Liver (tissue), 9 donors: Measurements from ENCODE around the gene RPTOR. TPM values are rescaled to one million over a fixed set of nuclear protein-coding genes. Genes with fewer than 3 reads are reported as not detected.

ENCODE experiments used
- DNase-seq: peaks from one replicate; pipeline ENCODE4 v3.0.0-alpha.2; 2017; ENCODE audit warnings: low spot score
- H3K27ac ChIP-seq, 2 donors: one replicate each; pipeline ENCODE4 v1.7.0; 2013; ENCODE audit warnings: inconsistent platforms in 2 of 2, low read length in 2 of 2, control low read depth in 1 of 2, low read depth in 1 of 2, mild to moderate bottlenecking in 1 of 2
- H3K27me3 ChIP-seq, 4 donors: one replicate each; pipeline versions ENCODE4 v1.6.1 to v1.7.0; 2013; ENCODE audit warnings: low read length in 3 of 4, inconsistent platforms in 1 of 4, mild to moderate bottlenecking in 1 of 4, moderate library complexity in 1 of 4; ENCODE audit not compliant: control insufficient read depth in 4 of 4, insufficient read depth in 4 of 4
- H3K36me3 ChIP-seq, 4 donors: one replicate each; pipeline versions ENCODE4 v1.6.1 to v1.7.0; 2013; ENCODE audit warnings: low read length in 3 of 4, mild to moderate bottlenecking in 3 of 4, low read depth in 1 of 4, moderate library complexity in 1 of 4; ENCODE audit not compliant: control insufficient read depth in 4 of 4, insufficient read depth in 3 of 4
- H3K4me1 ChIP-seq, 4 donors: one replicate each; pipeline versions ENCODE4 v1.6.1 to v1.7.0; 2013; ENCODE audit warnings: low read length in 3 of 4, mild to moderate bottlenecking in 3 of 4, moderate library complexity in 1 of 4; ENCODE audit not compliant: control insufficient read depth in 4 of 4, insufficient read depth in 4 of 4
- H3K4me3 ChIP-seq, 3 donors: one replicate each; pipeline versions ENCODE4 v1.6.1 to v1.7.0; 2013; ENCODE audit warnings: low read length in 3 of 3, control low read depth in 1 of 3, low read depth in 1 of 3, mild to moderate bottlenecking in 1 of 3
- H3K9ac ChIP-seq, 2 donors: one replicate each; pipeline ENCODE4 v1.7.0; 2013; ENCODE audit warnings: low read length in 2 of 2, mild to moderate bottlenecking in 2 of 2, moderate library complexity in 2 of 2, control low read depth in 1 of 2, low read depth in 1 of 2
- H3K9me3 ChIP-seq, 4 donors: one replicate each; pipeline versions ENCODE4 v1.6.1 to v1.7.0; 2013; ENCODE audit warnings: low read length in 3 of 4; ENCODE audit not compliant: control insufficient read depth in 4 of 4
- EGR1 ChIP-seq, 2 donors: IDR thresholded peaks; 2 replicates each; pipeline ENCODE4 v1.6.1; 2016 to 2018; ENCODE audit warnings: antibody characterized with exemption in 2 of 2, low read depth in 2 of 2
- FOXA1 ChIP-seq: IDR thresholded peaks from 2 replicates; pipeline ENCODE4 v1.6.1; 2016; ENCODE audit warnings: antibody characterized with exemption
- FOXA2 ChIP-seq: IDR thresholded peaks from 2 replicates; pipeline ENCODE4 v1.6.1; 2016; ENCODE audit warnings: antibody characterized with exemption
- HNF4A ChIP-seq, 2 donors: conservative IDR thresholded peaks; 2 replicates each; pipeline ENCODE4 v1.6.1; 2016; ENCODE audit warnings: antibody characterized with exemption in 2 of 2, mild to moderate bottlenecking in 2 of 2
- HNF4G ChIP-seq: IDR thresholded peaks from 2 replicates; pipeline ENCODE4 v1.6.1; 2016; ENCODE audit warnings: antibody characterized with exemption
- JUND ChIP-seq, 2 donors: IDR thresholded peaks; 2 replicates each; pipeline ENCODE4 v1.6.1; 2016; ENCODE audit warnings: antibody characterized with exemption in 2 of 2
- NR2F2 ChIP-seq: IDR thresholded peaks from 2 replicates; pipeline ENCODE4 v1.6.1; 2016; ENCODE audit warnings: antibody characterized with exemption
- RAD21 ChIP-seq, 2 donors: IDR thresholded peaks; 2 replicates each; pipeline ENCODE4 v1.6.1; 2016; ENCODE audit warnings: antibody characterized with exemption in 2 of 2, mild to moderate bottlenecking in 2 of 2
- RXRA ChIP-seq, 2 donors: IDR thresholded peaks; 2 replicates each; pipeline ENCODE4 v1.6.1; 2017 to 2018; ENCODE audit warnings: antibody characterized with exemption in 2 of 2, mild to moderate bottlenecking in 1 of 2
- SP1 ChIP-seq: IDR thresholded peaks from 2 replicates; pipeline ENCODE4 v1.6.1; 2018; ENCODE audit warnings: antibody characterized with exemption, mild to moderate bottlenecking
- TAF1 ChIP-seq: conservative IDR thresholded peaks from 2 replicates; pipeline ENCODE4 v1.6.1; 2016; ENCODE audit warnings: antibody characterized with exemption, mild to moderate bottlenecking
- YY1 ChIP-seq: IDR thresholded peaks from 2 replicates; pipeline ENCODE4 v1.6.1; 2016; ENCODE audit warnings: antibody characterized with exemption, mild to moderate bottlenecking
- WGBS: extraction: QIAGEN DNeasy Blood & Tissue Kit; methylation state at CpG from one replicate; pipeline ENCODE4 v1.1.7; 2013; 5-methylcytosine and 5-hydroxymethylcytosine counted together
- polyA plus RNA-seq, 2 donors: library from polyadenylated mRNA; stranded (reverse) in 1 of 2; unstranded in 1 of 2; fragments of 200-250 nt in 1 of 2; fragments of >200 nt in 1 of 2; fragmentation: Nextera tagmentation in 1 of 2; extraction: Ambion mirVana in 1 of 2; gene quantifications; one replicate each; pipeline versions ENCODE4 v1.2.1 to v1.2.3, GENCODE V29; 2013 to 2015
- total RNA-seq, 2 donors: library from RNA; depleted of rRNA; stranded (reverse); fragments of >200 nt; gene quantifications; one replicate each; pipeline ENCODE4 v1.2.3, GENCODE V29; 2014
- TF ChIP-seq, protein P1 (sequence below): IDR thresholded peaks from 2 replicates; pipeline ENCODE4 v1.6.1; 2016; ENCODE audit warnings: antibody characterized with exemption
- TF ChIP-seq, protein P2 (sequence below): IDR thresholded peaks from 2 replicates; pipeline ENCODE4 v1.6.1; 2016; ENCODE audit warnings: antibody characterized with exemption
- TF ChIP-seq, protein P3 (sequence below): fragments of 150-350 bp; IDR thresholded peaks from 2 replicates; pipeline ENCODE4 v1.5.1; 2017; ENCODE audit warnings: improper control_type of control experiment, low read depth, low read length; ENCODE audit not compliant: missing input control
- TF ChIP-seq, protein P4 (sequence below): IDR thresholded peaks from 2 replicates; pipeline ENCODE4 v1.6.1; 2016; ENCODE audit warnings: antibody characterized with exemption, mild to moderate bottlenecking
- donor health status: healthy.
- donor health status: healthy.
- donor health status: healthy.
- donor health status: healthy.
- donor health status: healthy.

RPTOR gene
- total and polyA plus RNA-seq, 4 donors: 4.8 to 25.4 (median 11.6) TPM

DNA sequence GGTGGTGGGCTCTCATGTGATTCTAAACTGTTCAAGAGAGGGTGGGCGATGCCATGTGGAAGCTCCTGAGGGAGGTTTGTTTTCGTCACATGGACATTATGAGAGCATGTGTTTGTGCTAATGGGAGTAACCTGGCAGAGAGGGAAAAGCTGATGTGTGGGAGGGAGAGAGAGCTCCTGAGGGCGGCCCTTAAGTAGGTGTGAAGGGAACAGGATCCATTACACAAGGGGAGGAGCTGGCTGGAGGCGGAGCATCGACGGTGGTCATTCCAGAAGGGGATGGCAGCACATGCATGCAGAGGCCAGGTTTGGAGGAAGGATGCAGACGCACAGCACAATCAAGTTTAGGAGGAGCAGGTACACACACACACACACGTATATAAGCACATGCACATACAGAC, 197.5 kb downstream of the RPTOR start:
- Histone ChIP-seq H3K36me3 (no peaks in the 10 kb centered on the region), H3K4me3 (no peak overlapping the region), H3K4me1 (peaks cover 0 to 10% (median 4%) of the 10 kb centered on the region in 4 donors), H3K27me3 (no peaks in the 10 kb centered on the region), H3K27ac (no peak overlapping the region), H3K9me3 (no peaks in the 10 kb centered on the region), H3K9ac (no peak overlapping the region)
- 96% methylated on average over 8 of the region's 8 CpGs for WGBS
- TF ChIP-seq, protein P1, sequence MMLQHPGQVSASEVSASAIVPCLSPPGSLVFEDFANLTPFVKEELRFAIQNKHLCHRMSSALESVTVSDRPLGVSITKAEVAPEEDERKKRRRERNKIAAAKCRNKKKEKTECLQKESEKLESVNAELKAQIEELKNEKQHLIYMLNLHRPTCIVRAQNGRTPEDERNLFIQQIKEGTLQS: no peak
- TF ChIP-seq TAF1 (no peak), SP1 (no peak), FOXA1 (no peak), JUND (IDR thresholded peaks at IDR 0.05) (no peak), EGR1 (IDR thresholded peaks at IDR 0.05; ENCODE audit: low read depth in 2 of 2) (no peak), RXRA (IDR thresholded peaks at IDR 0.05) (no peak), HNF4A (conservative IDR thresholded peaks at IDR 0.05) (no peak), YY1 (no peak), NR2F2 (no peak), HNF4G (no peak), RAD21 (IDR thresholded peaks at IDR 0.05) (no peak), FOXA2 (no peak)
- TF ChIP-seq, protein P2, sequence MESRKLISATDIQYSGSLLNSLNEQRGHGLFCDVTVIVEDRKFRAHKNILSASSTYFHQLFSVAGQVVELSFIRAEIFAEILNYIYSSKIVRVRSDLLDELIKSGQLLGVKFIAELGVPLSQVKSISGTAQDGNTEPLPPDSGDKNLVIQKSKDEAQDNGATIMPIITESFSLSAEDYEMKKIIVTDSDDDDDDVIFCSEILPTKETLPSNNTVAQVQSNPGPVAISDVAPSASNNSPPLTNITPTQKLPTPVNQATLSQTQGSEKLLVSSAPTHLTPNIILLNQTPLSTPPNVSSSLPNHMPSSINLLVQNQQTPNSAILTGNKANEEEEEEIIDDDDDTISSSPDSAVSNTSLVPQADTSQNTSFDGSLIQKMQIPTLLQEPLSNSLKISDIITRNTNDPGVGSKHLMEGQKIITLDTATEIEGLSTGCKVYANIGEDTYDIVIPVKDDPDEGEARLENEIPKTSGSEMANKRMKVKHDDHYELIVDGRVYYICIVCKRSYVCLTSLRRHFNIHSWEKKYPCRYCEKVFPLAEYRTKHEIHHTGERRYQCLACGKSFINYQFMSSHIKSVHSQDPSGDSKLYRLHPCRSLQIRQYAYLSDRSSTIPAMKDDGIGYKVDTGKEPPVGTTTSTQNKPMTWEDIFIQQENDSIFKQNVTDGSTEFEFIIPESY: no peak
- TF ChIP-seq, protein P3, sequence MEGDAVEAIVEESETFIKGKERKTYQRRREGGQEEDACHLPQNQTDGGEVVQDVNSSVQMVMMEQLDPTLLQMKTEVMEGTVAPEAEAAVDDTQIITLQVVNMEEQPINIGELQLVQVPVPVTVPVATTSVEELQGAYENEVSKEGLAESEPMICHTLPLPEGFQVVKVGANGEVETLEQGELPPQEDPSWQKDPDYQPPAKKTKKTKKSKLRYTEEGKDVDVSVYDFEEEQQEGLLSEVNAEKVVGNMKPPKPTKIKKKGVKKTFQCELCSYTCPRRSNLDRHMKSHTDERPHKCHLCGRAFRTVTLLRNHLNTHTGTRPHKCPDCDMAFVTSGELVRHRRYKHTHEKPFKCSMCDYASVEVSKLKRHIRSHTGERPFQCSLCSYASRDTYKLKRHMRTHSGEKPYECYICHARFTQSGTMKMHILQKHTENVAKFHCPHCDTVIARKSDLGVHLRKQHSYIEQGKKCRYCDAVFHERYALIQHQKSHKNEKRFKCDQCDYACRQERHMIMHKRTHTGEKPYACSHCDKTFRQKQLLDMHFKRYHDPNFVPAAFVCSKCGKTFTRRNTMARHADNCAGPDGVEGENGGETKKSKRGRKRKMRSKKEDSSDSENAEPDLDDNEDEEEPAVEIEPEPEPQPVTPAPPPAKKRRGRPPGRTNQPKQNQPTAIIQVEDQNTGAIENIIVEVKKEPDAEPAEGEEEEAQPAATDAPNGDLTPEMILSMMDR: no peak
- TF ChIP-seq, protein P4, sequence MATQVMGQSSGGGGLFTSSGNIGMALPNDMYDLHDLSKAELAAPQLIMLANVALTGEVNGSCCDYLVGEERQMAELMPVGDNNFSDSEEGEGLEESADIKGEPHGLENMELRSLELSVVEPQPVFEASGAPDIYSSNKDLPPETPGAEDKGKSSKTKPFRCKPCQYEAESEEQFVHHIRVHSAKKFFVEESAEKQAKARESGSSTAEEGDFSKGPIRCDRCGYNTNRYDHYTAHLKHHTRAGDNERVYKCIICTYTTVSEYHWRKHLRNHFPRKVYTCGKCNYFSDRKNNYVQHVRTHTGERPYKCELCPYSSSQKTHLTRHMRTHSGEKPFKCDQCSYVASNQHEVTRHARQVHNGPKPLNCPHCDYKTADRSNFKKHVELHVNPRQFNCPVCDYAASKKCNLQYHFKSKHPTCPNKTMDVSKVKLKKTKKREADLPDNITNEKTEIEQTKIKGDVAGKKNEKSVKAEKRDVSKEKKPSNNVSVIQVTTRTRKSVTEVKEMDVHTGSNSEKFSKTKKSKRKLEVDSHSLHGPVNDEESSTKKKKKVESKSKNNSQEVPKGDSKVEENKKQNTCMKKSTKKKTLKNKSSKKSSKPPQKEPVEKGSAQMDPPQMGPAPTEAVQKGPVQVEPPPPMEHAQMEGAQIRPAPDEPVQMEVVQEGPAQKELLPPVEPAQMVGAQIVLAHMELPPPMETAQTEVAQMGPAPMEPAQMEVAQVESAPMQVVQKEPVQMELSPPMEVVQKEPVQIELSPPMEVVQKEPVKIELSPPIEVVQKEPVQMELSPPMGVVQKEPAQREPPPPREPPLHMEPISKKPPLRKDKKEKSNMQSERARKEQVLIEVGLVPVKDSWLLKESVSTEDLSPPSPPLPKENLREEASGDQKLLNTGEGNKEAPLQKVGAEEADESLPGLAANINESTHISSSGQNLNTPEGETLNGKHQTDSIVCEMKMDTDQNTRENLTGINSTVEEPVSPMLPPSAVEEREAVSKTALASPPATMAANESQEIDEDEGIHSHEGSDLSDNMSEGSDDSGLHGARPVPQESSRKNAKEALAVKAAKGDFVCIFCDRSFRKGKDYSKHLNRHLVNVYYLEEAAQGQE: no peak
- DNase-seq: no peak

DNA sequence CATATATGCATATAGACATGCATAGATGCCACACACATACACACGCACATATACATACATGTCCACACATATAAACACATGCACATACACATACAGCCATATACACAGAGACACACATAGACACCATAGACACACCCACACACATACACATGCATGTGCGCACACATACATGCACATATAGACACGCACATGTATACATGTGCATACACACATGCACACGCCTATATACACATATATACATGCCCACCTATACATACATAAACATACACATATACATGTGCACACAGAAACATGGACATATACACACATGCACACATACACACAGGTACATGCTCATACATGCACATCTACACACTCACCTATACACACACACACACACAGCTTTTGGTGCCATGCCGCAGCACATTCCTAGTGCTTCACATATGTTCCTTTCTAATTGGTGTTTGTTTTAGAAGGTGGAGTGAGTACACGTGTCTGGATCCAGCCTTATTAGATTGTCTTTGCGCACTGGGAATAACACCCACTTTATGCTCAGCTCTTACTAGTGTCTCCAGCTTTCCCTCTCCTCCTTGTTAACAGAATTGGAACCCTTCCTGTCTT, 198.0 kb downstream of the RPTOR start:
- peak overlapping the region; percentile 32 to 35 for H3K27ac ChIP-seq
- H3K9me3 ChIP-seq: no peaks in the 10 kb centered on the region
- WGBS: 77% methylated on average over 7 of the region's 7 CpGs
- no peak for TF ChIP-seq HNF4A (conservative IDR thresholded peaks at IDR 0.05)
- no peak for TF ChIP-seq EGR1 (IDR thresholded peaks at IDR 0.05; ENCODE audit: low read depth in 2 of 2)
- peaks cover 0 to 10% (median 4%) of the 10 kb centered on the region in 4 donors for H3K4me1 ChIP-seq
- DNase-seq: peak; percentile 1
- H3K27me3 ChIP-seq: no peaks in the 10 kb centered on the region
- peak overlapping the region in 1 of 2 donors; percentile 43 for H3K9ac ChIP-seq
- no peak overlapping the region for H3K4me3 ChIP-seq
- H3K36me3 ChIP-seq: no peaks in the 10 kb centered on the region
